Measurements from ENCODE around the gene ZDBF2.

- TF ChIP-seq YY1 (IDR thresholded peaks at IDR 0.05; ENCODE audit: insufficient read depth, insufficient read length) = no peak
- no peak for TF ChIP-seq SUZ12 (IDR thresholded peaks at IDR 0.05; ENCODE audit: extremely low read depth, insufficient read depth, insufficient read length)
- TF ChIP-seq ZNF274 (IDR thresholded peaks at IDR 0.05; ENCODE audit: low read depth, low read length) = no peak
Measured at GRCh38 chr2:206232287-206233035, 42.0 kb upstream of the ZDBF2 start.
